ENCODE measurements around the gene NTMT1. TPM values are rescaled to one million over a fixed set of nuclear protein-coding genes. Genes with fewer than 3 reads are reported as not detected.
"Not testable (repeated sequence)": the region's sequence is repeated elsewhere in the genome, so short reads cannot be mapped to it uniquely, and the experiment has no call there.

The NTMT1 gene
- total and polyA plus RNA-seq, 8 donors, result 1.7 to 68.4 (median 28.0) TPM

DNA sequence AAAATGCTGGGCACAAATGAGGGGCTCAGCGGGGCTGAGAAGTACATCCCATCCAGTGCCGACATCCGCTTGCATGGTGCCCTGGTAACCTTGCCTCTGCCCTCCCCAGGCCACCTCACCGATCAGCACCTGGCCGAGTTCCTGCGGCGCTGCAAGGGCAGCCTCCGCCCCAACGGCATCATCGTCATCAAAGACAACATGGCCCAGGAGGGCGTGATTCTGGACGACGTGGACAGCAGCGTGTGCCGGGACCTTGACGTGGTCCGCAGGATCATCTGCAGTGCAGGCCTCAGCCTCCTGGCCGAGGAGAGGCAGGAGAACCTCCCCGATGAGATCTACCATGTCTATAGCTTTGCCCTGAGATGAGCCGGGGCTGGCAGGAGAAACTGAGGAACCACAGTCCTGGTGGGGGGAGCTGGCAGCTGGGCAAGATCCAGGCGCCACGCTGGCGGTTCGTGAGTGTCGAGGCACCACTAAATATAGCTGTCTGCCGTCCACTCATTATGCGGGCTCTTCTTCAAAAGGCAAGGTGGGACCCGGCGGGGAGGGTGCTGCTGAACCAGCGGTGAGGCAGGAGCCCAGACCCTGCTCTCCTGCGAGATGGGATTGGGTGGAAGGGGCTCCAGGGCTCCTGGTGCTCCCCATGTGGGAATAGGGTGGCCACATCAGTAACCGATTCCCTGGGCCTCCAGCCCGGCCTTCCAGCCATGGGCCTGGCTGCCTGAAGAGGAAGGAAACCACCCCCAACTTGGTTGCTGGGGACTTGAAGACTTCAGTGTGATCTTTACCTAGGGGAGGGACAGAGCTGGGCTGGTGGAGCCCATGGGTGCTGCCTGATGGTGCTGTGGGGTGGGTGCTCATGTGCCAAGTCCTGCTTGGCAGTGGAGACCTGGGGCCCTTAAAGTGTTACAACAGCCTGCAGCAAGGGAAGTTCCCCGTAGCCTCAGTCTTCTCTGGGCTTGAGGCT, 9.4 kb downstream of the NTMT1 start:
- H3K9me3 ChIP-seq, result no peaks in the 10 kb centered on the region
- TF ChIP-seq EP300 (IDR thresholded peaks at IDR 0.05) (no peak), POLR2AphosphoS5 (IDR thresholded peaks at IDR 0.05) (no peak), POLR2A (IDR thresholded peaks at IDR 0.05) (no peak)
- TF ChIP-seq, protein P1, sequence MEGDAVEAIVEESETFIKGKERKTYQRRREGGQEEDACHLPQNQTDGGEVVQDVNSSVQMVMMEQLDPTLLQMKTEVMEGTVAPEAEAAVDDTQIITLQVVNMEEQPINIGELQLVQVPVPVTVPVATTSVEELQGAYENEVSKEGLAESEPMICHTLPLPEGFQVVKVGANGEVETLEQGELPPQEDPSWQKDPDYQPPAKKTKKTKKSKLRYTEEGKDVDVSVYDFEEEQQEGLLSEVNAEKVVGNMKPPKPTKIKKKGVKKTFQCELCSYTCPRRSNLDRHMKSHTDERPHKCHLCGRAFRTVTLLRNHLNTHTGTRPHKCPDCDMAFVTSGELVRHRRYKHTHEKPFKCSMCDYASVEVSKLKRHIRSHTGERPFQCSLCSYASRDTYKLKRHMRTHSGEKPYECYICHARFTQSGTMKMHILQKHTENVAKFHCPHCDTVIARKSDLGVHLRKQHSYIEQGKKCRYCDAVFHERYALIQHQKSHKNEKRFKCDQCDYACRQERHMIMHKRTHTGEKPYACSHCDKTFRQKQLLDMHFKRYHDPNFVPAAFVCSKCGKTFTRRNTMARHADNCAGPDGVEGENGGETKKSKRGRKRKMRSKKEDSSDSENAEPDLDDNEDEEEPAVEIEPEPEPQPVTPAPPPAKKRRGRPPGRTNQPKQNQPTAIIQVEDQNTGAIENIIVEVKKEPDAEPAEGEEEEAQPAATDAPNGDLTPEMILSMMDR (IDR thresholded peaks at IDR 0.05), result no peak
- H3K36me3 ChIP-seq, result peaks cover 64 to 78% (median 76%) of the 10 kb centered on the region in 4 donors
- 89 to 93% (median 91%) methylated on average over 26 to 34 of the region's 34 CpGs for WGBS, 5 donors
- no peaks in the 10 kb centered on the region for H3K27me3 ChIP-seq
- DNase-seq, result no peak
- H3K27ac ChIP-seq, result no peak overlapping the region
- peaks cover 33 to 76% (median 58%) of the 10 kb centered on the region in 4 donors for H3K4me1 ChIP-seq
- H3K4me3 ChIP-seq, result no peak overlapping the region
- intact Hi-C loops (cut with DNase I; ENCODE audit: low total_unique reads), result no loop called here

DNA sequence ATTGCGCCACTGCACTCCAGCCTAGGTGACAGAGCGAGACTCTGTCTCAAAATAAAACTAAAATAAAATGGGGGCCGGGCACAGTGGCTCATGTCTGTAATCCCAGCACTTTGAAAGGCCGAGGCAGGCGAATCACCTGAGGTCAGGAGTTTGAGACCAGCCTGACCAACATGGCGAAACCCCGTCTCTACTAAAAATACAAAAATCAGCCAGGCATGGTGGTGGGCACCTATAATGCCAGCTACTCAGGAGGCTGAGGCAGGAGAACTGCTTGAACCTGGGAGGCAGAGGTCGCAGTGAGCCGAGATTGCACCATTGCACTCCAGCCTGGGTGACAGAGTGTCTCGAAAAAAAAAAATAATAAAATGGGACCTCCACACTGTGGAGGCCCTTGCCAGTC, 10.4 kb downstream of the NTMT1 start:
- not testable (repeated sequence) for DNase-seq
- WGBS, 5 donors, result 80 to 94% (median 88%) methylated on average over 9 to 10 of the region's 10 CpGs

DNA sequence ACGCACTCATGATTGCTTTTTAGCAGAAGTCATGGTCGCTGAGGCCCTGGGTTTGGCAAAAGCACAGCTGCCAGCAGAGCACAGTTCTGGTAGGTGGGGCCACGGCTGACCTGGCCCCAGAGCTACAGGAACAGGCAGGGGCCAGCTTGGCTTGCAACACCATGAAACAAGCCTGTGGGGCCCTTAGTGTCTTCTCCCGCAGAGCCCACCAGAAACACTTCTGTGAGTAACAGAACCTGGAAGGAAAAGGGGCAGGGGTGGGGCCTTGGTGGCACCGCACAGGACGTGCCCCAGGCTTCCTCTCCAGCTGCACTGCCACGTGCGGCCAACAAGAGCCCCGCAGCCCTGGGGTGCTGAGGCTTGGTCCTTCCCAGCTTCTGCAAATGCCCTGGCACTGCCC, 11.1 kb downstream of the NTMT1 start:
- TF ChIP-seq POLR2A (IDR thresholded peaks at IDR 0.05), result no peak
- no peak for TF ChIP-seq POLR2AphosphoS5 (IDR thresholded peaks at IDR 0.05)
- no peak for TF ChIP-seq EP300 (IDR thresholded peaks at IDR 0.05)
- TF ChIP-seq, protein P1 (IDR thresholded peaks at IDR 0.05), result no peak

More for the DNA sequence above, 10.4 kb downstream of the NTMT1 start:
- Histone ChIP-seq H3K36me3 (peaks cover 64 to 78% (median 76%) of the 10 kb centered on the region in 4 donors), H3K4me1 (peaks cover 33 to 76% (median 58%) of the 10 kb centered on the region in 4 donors), H3K27ac (peak overlapping the region in 2 of 5 donors; percentile 44 to 49)
- H3K4me3 ChIP-seq; intact Hi-C loops (cut with DNase I; ENCODE audit: low total_unique reads); H3K27me3 ChIP-seq; H3K9me3 ChIP-seq: not testable (repeated sequence)

DNA sequence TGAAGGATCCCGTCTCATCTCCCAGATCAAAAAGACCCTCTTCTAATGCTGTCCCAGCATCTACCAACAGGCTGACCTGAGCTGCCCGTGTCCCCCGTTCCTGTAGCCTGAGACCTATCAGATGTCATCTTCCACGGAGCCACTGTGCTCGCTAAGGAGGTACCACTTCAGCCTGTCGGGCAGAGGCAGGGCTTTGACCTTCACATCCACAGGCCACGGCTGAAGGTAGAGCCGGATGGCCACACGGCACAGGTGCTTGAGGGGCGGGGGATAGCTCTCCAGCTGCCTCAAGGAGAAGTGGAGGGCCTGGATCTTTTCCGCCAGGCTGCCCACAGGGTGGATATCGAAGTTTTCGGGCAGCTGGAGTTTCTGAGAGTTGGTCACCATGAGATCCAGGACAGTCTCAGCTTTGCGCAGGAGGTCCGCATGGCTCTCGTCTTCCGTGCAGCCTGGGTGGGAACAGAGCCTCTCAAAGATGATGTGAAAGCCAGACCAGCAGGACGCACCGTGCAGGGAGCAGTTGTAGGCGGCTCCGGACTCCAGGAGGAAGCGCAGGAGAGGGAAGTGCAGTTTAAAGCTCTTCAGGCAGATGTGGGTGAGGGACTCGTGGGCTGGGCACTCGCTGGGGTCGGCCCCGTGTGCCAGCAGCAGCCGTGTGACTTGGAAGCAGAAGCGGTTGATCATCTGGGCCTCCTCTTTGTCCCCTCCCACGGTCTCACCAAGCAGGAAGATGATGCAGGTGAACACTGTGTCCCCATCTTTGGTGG, 11.9 kb downstream of the NTMT1 start:
- peaks cover 61 to 69% (median 68%) of the 10 kb centered on the region in 4 donors for H3K36me3 ChIP-seq
- intact Hi-C loops (cut with DNase I; ENCODE audit: low total_unique reads), result no loop called here
- H3K27ac ChIP-seq, result peak overlapping the region in 2 of 5 donors; percentile 90
- no peak for DNase-seq
- TF ChIP-seq POLR2AphosphoS5 (IDR thresholded peaks at IDR 0.05) (no peak), EP300 (IDR thresholded peaks at IDR 0.05) (no peak), POLR2A (IDR thresholded peaks at IDR 0.05) (no peak)
- TF ChIP-seq, protein P1 (IDR thresholded peaks at IDR 0.05), result no peak
- peaks cover 28 to 70% (median 51%) of the 10 kb centered on the region in 4 donors for H3K4me1 ChIP-seq
- WGBS, 5 donors, result 74 to 80% (median 77%) methylated on average over 25 to 29 of the region's 29 CpGs
- H3K9me3 ChIP-seq, result no peaks in the 10 kb centered on the region
- H3K4me3 ChIP-seq, result no peak overlapping the region
- H3K27me3 ChIP-seq, result no peaks in the 10 kb centered on the region

More for the DNA sequence above, 11.1 kb downstream of the NTMT1 start:
- DNase-seq, result no peak
- intact Hi-C loops (cut with DNase I; ENCODE audit: low total_unique reads), result no loop called here
- H3K27me3 ChIP-seq, result no peaks in the 10 kb centered on the region
- H3K27ac ChIP-seq, result peak overlapping the region in 3 of 5 donors; percentile 44 to 90 (median 49)
- peaks cover 28 to 71% (median 53%) of the 10 kb centered on the region in 4 donors for H3K4me1 ChIP-seq
- WGBS, 5 donors, result 20 to 58% (median 38%) methylated on average over 2 to 9 of the region's 9 CpGs
- H3K4me3 ChIP-seq, result no peak overlapping the region
- H3K9me3 ChIP-seq, result no peaks in the 10 kb centered on the region
- peaks cover 64 to 77% (median 74%) of the 10 kb centered on the region in 4 donors for H3K36me3 ChIP-seq
